Measurements from ENCODE around the gene OR5M11. TPM values are rescaled to one million over a fixed set of nuclear protein-coding genes. Genes with fewer than 3 reads are reported as not detected.

Gene OR5M11
- total RNA-seq, 1 donor from 2014 or later: not detected

- H3K4me3 Mint-ChIP-seq (ENCODE audit: unreplicated experiment): no peak overlapping the region
- no peaks in the 10 kb centered on the region for H3K36me3 Mint-ChIP-seq (ENCODE audit: low read depth, unreplicated experiment)
- TF ChIP-seq, protein P1, sequence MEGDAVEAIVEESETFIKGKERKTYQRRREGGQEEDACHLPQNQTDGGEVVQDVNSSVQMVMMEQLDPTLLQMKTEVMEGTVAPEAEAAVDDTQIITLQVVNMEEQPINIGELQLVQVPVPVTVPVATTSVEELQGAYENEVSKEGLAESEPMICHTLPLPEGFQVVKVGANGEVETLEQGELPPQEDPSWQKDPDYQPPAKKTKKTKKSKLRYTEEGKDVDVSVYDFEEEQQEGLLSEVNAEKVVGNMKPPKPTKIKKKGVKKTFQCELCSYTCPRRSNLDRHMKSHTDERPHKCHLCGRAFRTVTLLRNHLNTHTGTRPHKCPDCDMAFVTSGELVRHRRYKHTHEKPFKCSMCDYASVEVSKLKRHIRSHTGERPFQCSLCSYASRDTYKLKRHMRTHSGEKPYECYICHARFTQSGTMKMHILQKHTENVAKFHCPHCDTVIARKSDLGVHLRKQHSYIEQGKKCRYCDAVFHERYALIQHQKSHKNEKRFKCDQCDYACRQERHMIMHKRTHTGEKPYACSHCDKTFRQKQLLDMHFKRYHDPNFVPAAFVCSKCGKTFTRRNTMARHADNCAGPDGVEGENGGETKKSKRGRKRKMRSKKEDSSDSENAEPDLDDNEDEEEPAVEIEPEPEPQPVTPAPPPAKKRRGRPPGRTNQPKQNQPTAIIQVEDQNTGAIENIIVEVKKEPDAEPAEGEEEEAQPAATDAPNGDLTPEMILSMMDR (IDR thresholded peaks at IDR 0.05; ENCODE audit: unreplicated experiment): no peak
- H3K9me3 Mint-ChIP-seq (ENCODE audit: unreplicated experiment): no peaks in the 10 kb centered on the region
- H3K4me1 Mint-ChIP-seq (ENCODE audit: unreplicated experiment): peaks cover 2% of the 10 kb centered on the region
- DNase-seq (ENCODE audit: low spot score): no peak
- no peak overlapping the region for H3K27ac Mint-ChIP-seq (ENCODE audit: unreplicated experiment)
- H3K27me3 Mint-ChIP-seq (ENCODE audit: unreplicated experiment): peaks cover 1% of the 10 kb centered on the region
These were observed 33.6 kb downstream of the OR5M11 start for GRCh38 chr11:56509439-56509838.

GRCh38 chr11:56497010-56497409, 46.0 kb downstream of the OR5M11 start:
- TF ChIP-seq, protein P1 (IDR thresholded peaks at IDR 0.05; ENCODE audit: unreplicated experiment): no peak
- Mint-ChIP-seq H3K4me3 (ENCODE audit: unreplicated experiment) (no peak overlapping the region), H3K27me3 (ENCODE audit: unreplicated experiment) (no peaks in the 10 kb centered on the region), H3K9me3 (ENCODE audit: unreplicated experiment) (no peaks in the 10 kb centered on the region), H3K36me3 (ENCODE audit: low read depth, unreplicated experiment) (no peaks in the 10 kb centered on the region), H3K27ac (ENCODE audit: unreplicated experiment) (no peak overlapping the region), H3K4me1 (ENCODE audit: unreplicated experiment) (no peaks in the 10 kb centered on the region)
- no peak for DNase-seq (ENCODE audit: low spot score)

DNA sequence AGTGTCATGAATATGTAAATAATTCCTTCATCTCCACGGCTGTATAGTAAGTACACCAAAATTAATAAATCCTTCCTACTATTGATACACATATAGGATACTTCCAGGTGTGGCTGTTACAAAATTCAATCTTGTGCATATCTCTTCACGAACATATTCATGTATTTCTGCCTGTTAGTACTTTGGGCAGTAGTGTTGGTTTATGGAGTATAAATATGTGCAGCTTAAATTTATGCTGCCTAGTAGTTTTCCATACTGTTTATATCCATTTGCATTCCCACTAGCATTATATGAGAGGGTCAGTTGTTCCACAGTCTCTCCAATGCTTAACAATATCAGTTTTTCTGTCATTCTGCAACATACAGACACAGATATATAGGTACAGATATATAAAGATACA, 47.9 kb downstream of the OR5M11 start:
- no peak overlapping the region for H3K4me3 Mint-ChIP-seq (ENCODE audit: unreplicated experiment)
- no peaks in the 10 kb centered on the region for H3K36me3 Mint-ChIP-seq (ENCODE audit: low read depth, unreplicated experiment)
- no peaks in the 10 kb centered on the region for H3K4me1 Mint-ChIP-seq (ENCODE audit: unreplicated experiment)
- H3K9me3 Mint-ChIP-seq (ENCODE audit: unreplicated experiment): no peaks in the 10 kb centered on the region
- no peak for DNase-seq (ENCODE audit: low spot score)
- TF ChIP-seq, protein P1 (IDR thresholded peaks at IDR 0.05; ENCODE audit: unreplicated experiment): no peak
- H3K27me3 Mint-ChIP-seq (ENCODE audit: unreplicated experiment): peaks cover 2% of the 10 kb centered on the region
- H3K27ac Mint-ChIP-seq (ENCODE audit: unreplicated experiment): no peak overlapping the region

Other genes with a start within 250 kb of the OR5M11 start
- not detected for gene OR8K3, start 228.1 kb downstream of the OR5M11 start, total RNA-seq (ENCODE audit: unreplicated experiment)
- not detected for gene OR8K1, start 197.2 kb downstream of the OR5M11 start, total RNA-seq (ENCODE audit: unreplicated experiment)
- not detected for gene OR8J1, start 189.0 kb downstream of the OR5M11 start, total RNA-seq (ENCODE audit: unreplicated experiment)
- not detected for gene OR8U1, start 167.6 kb downstream of the OR5M11 start, total RNA-seq (ENCODE audit: unreplicated experiment)
- gene OR5AL1, start 130.6 kb downstream of the OR5M11 start, total RNA-seq (ENCODE audit: unreplicated experiment): not detected
- not detected for gene OR5M3, start 69.9 kb downstream of the OR5M11 start, total RNA-seq (ENCODE audit: unreplicated experiment)
- not detected for gene OR5M8, start 51.9 kb downstream of the OR5M11 start, total RNA-seq (ENCODE audit: unreplicated experiment)
- gene OR5M10, start 34.5 kb upstream of the OR5M11 start, total RNA-seq (ENCODE audit: unreplicated experiment): not detected
- gene OR5M1, start 71.6 kb upstream of the OR5M11 start, total RNA-seq (ENCODE audit: unreplicated experiment): not detected
- not detected for gene OR5AP2, start 99.2 kb upstream of the OR5M11 start, total RNA-seq (ENCODE audit: unreplicated experiment)
- gene OR5AR1, start 120.4 kb upstream of the OR5M11 start, total RNA-seq (ENCODE audit: unreplicated experiment): not detected
- not detected for gene OR9G1, start 155.8 kb upstream of the OR5M11 start, total RNA-seq (ENCODE audit: unreplicated experiment)
- gene OR9G4, start 205.4 kb upstream of the OR5M11 start, total RNA-seq (ENCODE audit: unreplicated experiment): not detected